ENCODE results near the gene PHF21A.

DNA sequence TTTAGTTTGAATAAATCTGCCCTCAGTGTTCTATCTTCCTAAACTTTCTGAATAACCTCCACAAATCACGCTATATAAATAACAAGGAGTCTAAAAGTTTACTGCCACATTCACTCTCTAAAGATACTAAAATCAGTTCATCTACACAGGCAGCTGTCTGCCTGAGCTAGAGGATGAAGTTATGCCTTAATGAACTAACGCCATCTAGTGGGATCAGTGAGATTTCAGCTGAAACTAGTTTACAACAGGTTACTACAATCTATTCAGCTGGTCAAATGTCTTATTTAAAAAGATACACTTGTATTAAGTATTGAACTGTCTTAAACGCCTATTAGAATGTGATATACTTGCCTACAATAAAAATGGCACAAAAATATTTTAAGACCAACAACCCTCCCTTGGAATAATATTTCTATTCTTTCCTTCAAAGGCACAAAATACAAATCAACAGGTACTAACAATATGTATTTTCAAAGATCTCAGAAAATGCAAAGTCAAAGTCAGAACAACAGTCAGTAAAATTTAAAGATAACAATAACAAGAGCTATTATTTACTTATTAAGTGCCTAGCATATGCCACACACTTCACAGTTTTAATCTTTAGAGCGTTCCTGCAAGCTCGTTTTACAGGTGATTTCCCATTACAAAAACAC lies 114.7 kb downstream of the PHF21A start:
- TF ChIP-seq, protein P1, sequence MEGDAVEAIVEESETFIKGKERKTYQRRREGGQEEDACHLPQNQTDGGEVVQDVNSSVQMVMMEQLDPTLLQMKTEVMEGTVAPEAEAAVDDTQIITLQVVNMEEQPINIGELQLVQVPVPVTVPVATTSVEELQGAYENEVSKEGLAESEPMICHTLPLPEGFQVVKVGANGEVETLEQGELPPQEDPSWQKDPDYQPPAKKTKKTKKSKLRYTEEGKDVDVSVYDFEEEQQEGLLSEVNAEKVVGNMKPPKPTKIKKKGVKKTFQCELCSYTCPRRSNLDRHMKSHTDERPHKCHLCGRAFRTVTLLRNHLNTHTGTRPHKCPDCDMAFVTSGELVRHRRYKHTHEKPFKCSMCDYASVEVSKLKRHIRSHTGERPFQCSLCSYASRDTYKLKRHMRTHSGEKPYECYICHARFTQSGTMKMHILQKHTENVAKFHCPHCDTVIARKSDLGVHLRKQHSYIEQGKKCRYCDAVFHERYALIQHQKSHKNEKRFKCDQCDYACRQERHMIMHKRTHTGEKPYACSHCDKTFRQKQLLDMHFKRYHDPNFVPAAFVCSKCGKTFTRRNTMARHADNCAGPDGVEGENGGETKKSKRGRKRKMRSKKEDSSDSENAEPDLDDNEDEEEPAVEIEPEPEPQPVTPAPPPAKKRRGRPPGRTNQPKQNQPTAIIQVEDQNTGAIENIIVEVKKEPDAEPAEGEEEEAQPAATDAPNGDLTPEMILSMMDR (optimal IDR thresholded peaks at IDR 0.05 in 1 of 3, IDR thresholded peaks at IDR 0.05 in 1 of 3, conservative IDR thresholded peaks at IDR 0.05 in 1 of 3; ENCODE audit: extremely low read depth in 1 of 3, insufficient read depth in 2 of 3, low read length in 3 of 3), result peak in 2 of 3 experiments; percentile 63 to 65
- TF ChIP-seq EZH2 (IDR thresholded peaks at IDR 0.05; ENCODE audit: low read length), result no peak

Measured in keratinocyte (primary cell).